ENCODE data around the gene GAS7.

Gene GAS7

DNA sequence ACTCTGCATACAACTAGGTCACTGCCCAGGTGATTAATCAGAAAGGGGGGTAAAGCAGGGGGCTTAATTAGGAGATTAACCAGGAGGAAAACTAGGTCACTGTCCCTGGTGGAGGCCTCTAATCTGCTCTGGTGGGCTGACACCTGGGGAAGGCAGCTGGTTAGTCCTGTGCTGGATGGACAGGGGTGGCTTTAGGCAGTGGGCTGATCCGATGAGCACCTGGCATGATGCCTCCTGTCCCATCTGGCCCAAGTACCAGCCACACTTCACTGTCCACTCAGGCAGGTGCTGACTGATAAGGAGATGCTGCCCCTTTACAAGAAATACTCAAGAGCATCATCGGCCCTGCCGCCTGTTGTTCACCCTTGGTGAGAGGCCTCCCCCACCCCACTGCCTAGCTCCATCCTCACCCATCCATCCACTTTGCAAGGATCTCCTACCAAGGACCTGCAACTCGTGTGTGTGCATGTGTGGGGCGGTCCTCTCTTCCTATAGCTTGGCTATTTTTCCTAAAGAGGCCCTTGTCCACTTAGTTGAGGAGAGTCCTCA is 279.5 kb downstream of the GAS7 start:
- DNase-seq (ENCODE audit: low spot score), result no peak
- TF ChIP-seq CTCF (IDR thresholded peaks at IDR 0.05; ENCODE audit: extremely low read depth, insufficient read depth, missing control alignments), result no peak
- in situ Hi-C loops (cut with MboI; ENCODE audit: low pct_unique_long_range_greater_than_20kb, low sequenced_read_pairs, unreplicated experiment), result no loop called here

DNA sequence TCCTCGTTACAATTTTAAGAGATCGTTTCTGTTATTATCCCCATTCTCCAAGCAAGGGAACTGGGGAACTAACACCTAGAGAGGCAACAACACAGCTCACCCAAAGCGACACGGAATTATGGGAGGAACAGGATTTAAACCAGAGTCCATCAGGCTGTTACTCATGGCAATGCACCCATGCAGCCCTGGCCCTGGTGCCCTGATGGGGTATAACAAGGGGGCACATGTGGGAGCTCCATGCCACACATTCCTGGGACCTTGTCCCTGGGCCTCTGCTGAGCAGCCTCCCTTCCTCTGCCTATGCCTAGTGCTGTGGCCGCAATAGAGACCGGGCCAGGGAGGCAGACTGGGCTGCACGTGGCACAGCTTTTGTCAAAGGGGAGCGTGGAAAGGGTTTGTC is 280.1 kb downstream of the GAS7 start:
- in situ Hi-C loops (cut with MboI; ENCODE audit: low pct_unique_long_range_greater_than_20kb, low sequenced_read_pairs, unreplicated experiment), result no loop called here
- no peak for DNase-seq (ENCODE audit: low spot score)
- TF ChIP-seq CTCF (IDR thresholded peaks at IDR 0.05; ENCODE audit: extremely low read depth, insufficient read depth, missing control alignments), result no peak

DNA sequence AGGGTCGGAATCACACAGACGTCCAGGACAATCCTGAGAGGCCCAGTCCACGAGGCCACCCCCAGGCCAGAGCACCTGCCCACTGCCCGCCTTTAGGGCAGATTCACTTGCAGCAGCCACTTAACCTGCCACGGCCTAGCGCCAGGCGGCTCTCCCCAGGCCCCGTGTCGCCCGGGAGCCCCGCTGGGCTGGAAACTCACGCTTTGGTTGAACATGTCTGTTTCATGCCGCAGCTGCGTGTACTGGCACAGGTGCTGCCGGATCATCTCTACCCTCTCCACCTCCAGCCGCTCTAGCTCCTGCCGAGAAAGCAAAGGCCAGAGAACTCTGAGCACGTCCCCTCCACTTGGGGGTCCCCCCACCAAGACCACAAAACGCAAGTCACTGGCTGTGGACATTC is 280.6 kb downstream of the GAS7 start:
- DNase-seq (ENCODE audit: low spot score), result no peak
- in situ Hi-C loops (cut with MboI; ENCODE audit: low pct_unique_long_range_greater_than_20kb, low sequenced_read_pairs, unreplicated experiment), result no loop called here
- TF ChIP-seq CTCF (IDR thresholded peaks at IDR 0.05; ENCODE audit: extremely low read depth, insufficient read depth, missing control alignments), result no peak

- no peak for TF ChIP-seq CTCF (IDR thresholded peaks at IDR 0.05; ENCODE audit: extremely low read depth, insufficient read depth, missing control alignments)
- in situ Hi-C loops (cut with MboI; ENCODE audit: low pct_unique_long_range_greater_than_20kb, low sequenced_read_pairs, unreplicated experiment), result no loop called here
- DNase-seq (ENCODE audit: low spot score), result no peak
Observed at GRCh38 chr17:9917131-9917530, 281.3 kb downstream of the GAS7 start.

- DNase-seq (ENCODE audit: low spot score), result no peak
- in situ Hi-C loops (cut with MboI; ENCODE audit: low pct_unique_long_range_greater_than_20kb, low sequenced_read_pairs, unreplicated experiment), result no loop called here
- no peak for TF ChIP-seq CTCF (IDR thresholded peaks at IDR 0.05; ENCODE audit: extremely low read depth, insufficient read depth, missing control alignments)
Observed at GRCh38 chr17:9916108-9916507, 282.3 kb downstream of the GAS7 start.

- no peak for TF ChIP-seq CTCF (IDR thresholded peaks at IDR 0.05; ENCODE audit: extremely low read depth, insufficient read depth, missing control alignments)
- no peak for DNase-seq (ENCODE audit: low spot score)
- in situ Hi-C loops (cut with MboI; ENCODE audit: low pct_unique_long_range_greater_than_20kb, low sequenced_read_pairs, unreplicated experiment), result no loop called here
Observed at GRCh38 chr17:9913476-9913875, 284.9 kb downstream of the GAS7 start.

Data from GM13977 (cell line).